ENCODE results near the gene ADAM30. TPM values are rescaled to one million over a fixed set of nuclear protein-coding genes. Genes with fewer than 3 reads are reported as not detected.

The ADAM30 gene
- total RNA-seq, 1 donor from 2014 or later = not detected

- TF ChIP-seq, protein P1, sequence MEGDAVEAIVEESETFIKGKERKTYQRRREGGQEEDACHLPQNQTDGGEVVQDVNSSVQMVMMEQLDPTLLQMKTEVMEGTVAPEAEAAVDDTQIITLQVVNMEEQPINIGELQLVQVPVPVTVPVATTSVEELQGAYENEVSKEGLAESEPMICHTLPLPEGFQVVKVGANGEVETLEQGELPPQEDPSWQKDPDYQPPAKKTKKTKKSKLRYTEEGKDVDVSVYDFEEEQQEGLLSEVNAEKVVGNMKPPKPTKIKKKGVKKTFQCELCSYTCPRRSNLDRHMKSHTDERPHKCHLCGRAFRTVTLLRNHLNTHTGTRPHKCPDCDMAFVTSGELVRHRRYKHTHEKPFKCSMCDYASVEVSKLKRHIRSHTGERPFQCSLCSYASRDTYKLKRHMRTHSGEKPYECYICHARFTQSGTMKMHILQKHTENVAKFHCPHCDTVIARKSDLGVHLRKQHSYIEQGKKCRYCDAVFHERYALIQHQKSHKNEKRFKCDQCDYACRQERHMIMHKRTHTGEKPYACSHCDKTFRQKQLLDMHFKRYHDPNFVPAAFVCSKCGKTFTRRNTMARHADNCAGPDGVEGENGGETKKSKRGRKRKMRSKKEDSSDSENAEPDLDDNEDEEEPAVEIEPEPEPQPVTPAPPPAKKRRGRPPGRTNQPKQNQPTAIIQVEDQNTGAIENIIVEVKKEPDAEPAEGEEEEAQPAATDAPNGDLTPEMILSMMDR (IDR thresholded peaks at IDR 0.05) = no peak
- Mint-ChIP-seq H3K36me3 (ENCODE audit: low read depth) (no peaks in the 10 kb centered on the region), H3K4me3 (no peak overlapping the region), H3K9me3 (no peaks in the 10 kb centered on the region), H3K27ac (no peak overlapping the region), H3K4me1 (peaks cover 4% of the 10 kb centered on the region), H3K27me3 (peaks cover 19% of the 10 kb centered on the region)
- ChIA-PET CTCF (no interaction called here), POLR2A (no interaction called here)
- DNase-seq (no peak), ATAC-seq (ENCODE audit: low read depth) (no peak)
- intact Hi-C loops (cut with micrococcal nuclease) = no loop called here
Measured at GRCh38 chr1:119874186-119874585, 22.1 kb downstream of the ADAM30 start.

- H3K9me3 Mint-ChIP-seq = no peaks in the 10 kb centered on the region
- TF ChIP-seq, protein P1 (IDR thresholded peaks at IDR 0.05) = no peak
- DNase-seq (no peak), ATAC-seq (ENCODE audit: low read depth) (no peak)
- H3K27me3 Mint-ChIP-seq = peaks cover 15% of the 10 kb centered on the region
- no peak overlapping the region for H3K4me3 Mint-ChIP-seq
- no peaks in the 10 kb centered on the region for H3K36me3 Mint-ChIP-seq (ENCODE audit: low read depth)
- CTCF ChIA-PET = no interaction called here
- POLR2A ChIA-PET = no interaction called here
- intact Hi-C loops (cut with micrococcal nuclease) = no loop called here
- H3K27ac Mint-ChIP-seq = no peak overlapping the region
- H3K4me1 Mint-ChIP-seq = peaks cover 4% of the 10 kb centered on the region
Measured at GRCh38 chr1:119873135-119874015, 22.9 kb downstream of the ADAM30 start.

DNA sequence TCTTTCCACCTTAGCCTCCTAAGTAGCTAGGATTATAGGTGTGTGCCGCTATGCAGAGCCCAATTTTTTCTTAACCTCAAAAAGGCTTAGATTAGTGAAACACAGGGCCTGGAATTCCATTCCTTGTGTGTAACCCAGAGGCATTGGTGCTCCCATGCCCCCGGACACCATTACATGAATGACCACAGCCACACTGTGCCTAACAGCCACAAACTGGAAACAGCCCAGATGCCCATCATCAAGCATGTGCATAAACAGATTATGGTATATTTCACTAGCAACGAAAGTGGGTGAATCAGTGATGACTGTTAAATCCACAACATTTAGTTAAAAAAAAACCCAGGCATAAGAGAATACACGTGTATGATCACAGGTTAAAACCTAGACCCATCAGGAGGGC, 24.4 kb downstream of the ADAM30 start:
- Mint-ChIP-seq H3K27ac (no peak overlapping the region), H3K4me1 (peaks cover 4% of the 10 kb centered on the region), H3K27me3 (peaks cover 14% of the 10 kb centered on the region), H3K36me3 (ENCODE audit: low read depth) (no peaks in the 10 kb centered on the region), H3K4me3 (no peak overlapping the region), H3K9me3 (no peaks in the 10 kb centered on the region)
- ChIA-PET CTCF (interaction anchor here (1.2 kb wide), 1 partner anchor 77 kb away, joined by 3 read pairs; no protein-coding TSS in a partner anchor), POLR2A (no interaction called here)
- intact Hi-C loops (cut with micrococcal nuclease) = no loop called here
- TF ChIP-seq, protein P1 (IDR thresholded peaks at IDR 0.05) = no peak
- ATAC-seq (ENCODE audit: low read depth) (no peak), DNase-seq (no peak)

GRCh38 chr1:119870917-119871596, 25.3 kb downstream of the ADAM30 start:
- H3K36me3 Mint-ChIP-seq (ENCODE audit: low read depth) = no peaks in the 10 kb centered on the region
- peaks cover 4% of the 10 kb centered on the region for H3K4me1 Mint-ChIP-seq
- TF ChIP-seq, protein P1 (IDR thresholded peaks at IDR 0.05) = no peak
- ATAC-seq (ENCODE audit: low read depth) (peak; percentile 68), DNase-seq (peak; percentile 61)
- intact Hi-C loops (cut with micrococcal nuclease) = no loop called here
- no peak overlapping the region for H3K4me3 Mint-ChIP-seq
- ChIA-PET CTCF (interaction anchor here (1.2 kb wide), 1 partner anchor 77 kb away, joined by 3 read pairs; no protein-coding TSS in a partner anchor), POLR2A (no interaction called here)
- no peak overlapping the region for H3K27ac Mint-ChIP-seq
- peaks cover 14% of the 10 kb centered on the region for H3K27me3 Mint-ChIP-seq
- H3K9me3 Mint-ChIP-seq = no peaks in the 10 kb centered on the region

DNA sequence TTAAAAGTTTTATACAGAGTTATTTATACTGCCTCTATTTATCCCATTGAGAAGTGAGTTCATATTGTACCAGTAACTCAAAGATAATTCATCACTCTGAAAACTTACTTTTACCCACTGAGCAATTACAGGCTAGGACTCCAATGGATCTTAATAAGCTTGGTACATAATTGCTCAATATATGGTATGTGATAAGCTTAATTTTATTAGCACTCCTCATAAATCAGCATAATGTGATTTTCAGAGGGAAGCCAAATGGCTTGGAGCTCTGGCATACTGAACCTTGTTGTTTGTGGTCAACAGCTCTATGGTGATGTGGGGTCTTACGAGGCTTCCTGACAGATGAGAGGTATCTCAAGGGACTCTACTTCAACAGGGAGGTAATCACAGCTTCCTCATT, 26.3 kb downstream of the ADAM30 start:
- CTCF ChIA-PET = interaction anchor here (1.6 to 1.7 kb wide), 2 partner anchors 11 to 17 kb away, joined by 4 read pairs; no protein-coding TSS in a partner anchor
- intact Hi-C loops (cut with micrococcal nuclease) = no loop called here
- POLR2A ChIA-PET = no interaction called here
- peaks cover 4% of the 10 kb centered on the region for H3K4me1 Mint-ChIP-seq
- H3K36me3 Mint-ChIP-seq (ENCODE audit: low read depth) = no peaks in the 10 kb centered on the region
- TF ChIP-seq, protein P1 (IDR thresholded peaks at IDR 0.05) = no peak
- no peak overlapping the region for H3K27ac Mint-ChIP-seq
- no peaks in the 10 kb centered on the region for H3K9me3 Mint-ChIP-seq
- DNase-seq (no peak), ATAC-seq (ENCODE audit: low read depth) (no peak)
- no peak overlapping the region for H3K4me3 Mint-ChIP-seq
- peaks cover 14% of the 10 kb centered on the region for H3K27me3 Mint-ChIP-seq

All from activated B cell treated with CpG ODN at 0.5 μM for 24 hours (primary cell).